Right lobe of liver (tissue), 6 donors: ENCODE results near the gene MRFAP1L1. TPM values are rescaled to one million over a fixed set of nuclear protein-coding genes. Genes with fewer than 3 reads are reported as not detected.

Experiments
- ATAC-seq, 4 donors: fragments of 200-7000 bp; cut with Tn5 transposase; one replicate each; pipeline ENCODE4 v1.9.1; 2020; ENCODE audit warnings: mild to moderate bottlenecking in 4 of 4, moderate library complexity in 4 of 4
- DNase-seq, 3 donors: peaks; one replicate each; pipeline ENCODE4 v3.0.0-alpha.2; 2020
- H3K27ac ChIP-seq, 3 donors: fragments of 200-600 bp; one replicate each; pipeline ENCODE4 v1.8.0; 2022
- H3K27me3 ChIP-seq, 2 donors: fragments of 200-600 bp; one replicate each; pipeline ENCODE4 v1.8.0; 2022
- H3K36me3 ChIP-seq, 4 donors: fragments of 200-600 bp; sonication (generic) in 1 of 4; one replicate each; pipeline versions ENCODE4 v1.5.1 to v1.8.0; 2017 to 2022; ENCODE audit warnings: control low read depth in 1 of 4
- H3K4me1 ChIP-seq, 4 donors: fragments of 200-600 bp; sonication (generic) in 1 of 4; one replicate each; pipeline versions ENCODE4 v1.5.1 to v1.8.0; 2017 to 2022; ENCODE audit warnings: control low read depth in 1 of 4
- H3K4me3 ChIP-seq, 3 donors: fragments of 200-600 bp; one replicate each; pipeline ENCODE4 v1.8.0; 2022
- H3K9me3 ChIP-seq, 4 donors: fragments of 200-600 bp; sonication (generic) in 1 of 4; one replicate each; pipeline versions ENCODE4 v1.5.1 to v1.8.0; 2017 to 2022; ENCODE audit warnings: control low read depth in 1 of 4
- POLR2A ChIP-seq: fragments of 450-650 bp; IDR thresholded peaks from one replicate; pipeline ENCODE4 v1.6.1; 2017; ENCODE audit warnings: antibody characterized with exemption, mild to moderate bottlenecking
- WGBS: methylation state at CpG from one replicate; pipeline ENCODE4 v1.1.6; 2018; ENCODE audit warnings: low coverage, low lambda C conversion rate; ENCODE audit not compliant: insufficient coverage; ENCODE audit errors: missing lambda C conversion rate; 5-methylcytosine and 5-hydroxymethylcytosine counted together
- intact Hi-C, 2 donors: fragments of 100-400 bp; cut with DNase I; formaldehyde crosslinking; loops; one replicate each; pipeline versions ENCODE4 v1.11.2 to v1.14.1; 2022
- total RNA-seq, 6 experiments: library from RNA; depleted of rRNA in 2 of 6; stranded (reverse); fragments of >200 nt in 2 of 6; fragmentation: NEBNext Ultra II Directional in 3 of 6; extraction: Animal tissue kit (Norgen Biotek cat#: 25700) in 3 of 6; gene quantifications; one replicate each; pipeline versions ENCODE4 v1.1.0 to v1.2.4, GENCODE V29; 2016 to 2023
- TF ChIP-seq, protein P1 (sequence below), 4 donors: fragments of 200-600 bp in 3 of 4; fragments of 450-650 bp in 1 of 4; IDR thresholded peaks; one replicate each; pipeline versions ENCODE4 v1.5.1 to v1.8.0; 2016 to 2022; ENCODE audit warnings: antibody characterized with exemption in 4 of 4, mild to moderate bottlenecking in 2 of 4
- donor health status: DM: no; HTN: yes; CAD: no.
- donor health status: DM: no; HTN: no; CAD: no.
- donor health status: DM: no; HTN: no; CAD: no.
- donor health status: DM: no; HTN: yes; CAD: no.
- donor health status: DM: no; HTN: yes; CAD: no.

Gene MRFAP1L1
- total RNA-seq, 6 experiments from 2014 or later: 18.9 to 30.7 (median 28.4) TPM

DNA sequence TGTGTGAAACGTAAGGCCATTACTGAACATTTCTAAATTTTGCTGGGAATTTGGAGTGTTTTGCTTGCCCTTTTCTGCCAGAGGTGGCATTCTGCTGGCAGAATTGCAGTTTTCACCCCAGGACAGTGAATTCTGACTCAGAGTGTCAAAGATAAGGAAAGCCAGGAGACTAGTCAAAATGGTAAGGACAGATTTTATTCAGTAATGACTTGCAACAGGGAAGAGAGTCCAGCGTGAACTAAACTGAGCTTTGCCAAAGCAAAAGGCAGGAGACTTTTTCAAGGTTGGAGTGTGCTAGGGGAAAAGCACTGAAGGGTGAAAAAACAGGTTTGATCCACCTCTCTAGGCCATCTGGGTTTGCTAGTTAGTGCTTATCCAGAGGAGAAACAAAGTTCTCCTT is 49.8 kb downstream of the MRFAP1L1 start:
- no peak overlapping the region for H3K27ac ChIP-seq
- no peak for ATAC-seq
- no peaks in the 10 kb centered on the region for H3K36me3 ChIP-seq
- no peak overlapping the region for H3K4me3 ChIP-seq
- no peaks in the 10 kb centered on the region for H3K9me3 ChIP-seq
- no peak for TF ChIP-seq POLR2A
- TF ChIP-seq, protein P1, sequence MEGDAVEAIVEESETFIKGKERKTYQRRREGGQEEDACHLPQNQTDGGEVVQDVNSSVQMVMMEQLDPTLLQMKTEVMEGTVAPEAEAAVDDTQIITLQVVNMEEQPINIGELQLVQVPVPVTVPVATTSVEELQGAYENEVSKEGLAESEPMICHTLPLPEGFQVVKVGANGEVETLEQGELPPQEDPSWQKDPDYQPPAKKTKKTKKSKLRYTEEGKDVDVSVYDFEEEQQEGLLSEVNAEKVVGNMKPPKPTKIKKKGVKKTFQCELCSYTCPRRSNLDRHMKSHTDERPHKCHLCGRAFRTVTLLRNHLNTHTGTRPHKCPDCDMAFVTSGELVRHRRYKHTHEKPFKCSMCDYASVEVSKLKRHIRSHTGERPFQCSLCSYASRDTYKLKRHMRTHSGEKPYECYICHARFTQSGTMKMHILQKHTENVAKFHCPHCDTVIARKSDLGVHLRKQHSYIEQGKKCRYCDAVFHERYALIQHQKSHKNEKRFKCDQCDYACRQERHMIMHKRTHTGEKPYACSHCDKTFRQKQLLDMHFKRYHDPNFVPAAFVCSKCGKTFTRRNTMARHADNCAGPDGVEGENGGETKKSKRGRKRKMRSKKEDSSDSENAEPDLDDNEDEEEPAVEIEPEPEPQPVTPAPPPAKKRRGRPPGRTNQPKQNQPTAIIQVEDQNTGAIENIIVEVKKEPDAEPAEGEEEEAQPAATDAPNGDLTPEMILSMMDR (IDR thresholded peaks at IDR 0.05): no peak
- 82% methylated on average over 2 of the region's 2 CpGs for WGBS
- H3K27me3 ChIP-seq: no peaks in the 10 kb centered on the region
- peaks cover 0 to 8% (median 0%) of the 10 kb centered on the region in 4 donors for H3K4me1 ChIP-seq
- intact Hi-C loops: no loop called here
- no peak for DNase-seq

DNA sequence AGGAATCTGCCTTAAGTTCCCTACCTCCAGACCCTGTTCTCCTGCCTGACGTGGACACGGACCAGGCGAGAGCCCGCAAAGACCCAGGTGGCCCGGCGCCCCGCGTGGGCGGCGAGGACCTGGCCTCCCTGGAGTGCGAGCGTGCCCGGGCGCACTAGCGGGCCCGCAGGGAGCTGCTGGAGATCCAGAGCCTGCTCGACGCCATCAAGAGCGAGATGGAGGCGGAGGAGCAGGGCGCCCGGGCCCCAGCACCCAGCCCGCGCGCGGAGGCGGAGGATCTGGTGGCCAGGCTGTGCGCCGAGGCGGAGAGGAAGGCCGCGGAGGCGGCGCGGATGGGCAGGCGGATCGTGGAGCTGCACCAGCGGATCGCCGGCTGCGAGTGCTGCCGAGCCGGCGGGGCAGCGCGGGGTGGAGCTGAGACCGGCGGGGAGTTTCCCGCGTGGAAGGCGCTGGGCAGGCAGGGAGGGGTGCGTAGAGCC is 51.0 kb downstream of the MRFAP1L1 start:
- DNase-seq (peak in 2 of 3 donors; percentile 54 to 63), ATAC-seq (peak; percentile 70 to 86 (median 84))
- 21% methylated on average over 35 of the region's 52 CpGs for WGBS
- H3K36me3 ChIP-seq: no peaks in the 10 kb centered on the region
- TF ChIP-seq, protein P1 (IDR thresholded peaks at IDR 0.05): no peak
- no peak for TF ChIP-seq POLR2A
- H3K27ac ChIP-seq: no peak overlapping the region
- no peaks in the 10 kb centered on the region for H3K27me3 ChIP-seq
- peaks cover 0 to 8% (median 0%) of the 10 kb centered on the region in 4 donors for H3K4me1 ChIP-seq
- intact Hi-C loops: no loop called here
- peak overlapping the region; percentile 16 to 42 (median 31) for H3K4me3 ChIP-seq
- H3K9me3 ChIP-seq: no peaks in the 10 kb centered on the region

GRCh38 chr4:6658209-6658595 is 51.5 kb downstream of the MRFAP1L1 start:
- intact Hi-C loops: no loop called here
- Histone ChIP-seq H3K27me3 (no peaks in the 10 kb centered on the region), H3K36me3 (no peaks in the 10 kb centered on the region), H3K27ac (no peak overlapping the region), H3K4me3 (peak overlapping the region in 1 of 3 donors; percentile 42), H3K9me3 (no peaks in the 10 kb centered on the region), H3K4me1 (peaks cover 0 to 8% (median 0%) of the 10 kb centered on the region in 4 donors)
- ATAC-seq (peak in 1 of 4 donors; percentile 11), DNase-seq (no peak)
- WGBS: 88% methylated on average over 4 of the region's 7 CpGs
- no peak for TF ChIP-seq POLR2A
- TF ChIP-seq, protein P1 (IDR thresholded peaks at IDR 0.05): no peak

Other genes with a start within 250 kb of the MRFAP1L1 start
- gene PPP2R2C, start 237.3 kb downstream of the MRFAP1L1 start, total RNA-seq: under 1 TPM in 2 of 6 experiments, not detected in 4; 0.12 to 0.27 TPM
- 10 to 100 TPM; 22.3 to 34.1 (median 27.5) TPM for gene MAN2B2, start 134.7 kb downstream of the MRFAP1L1 start, total RNA-seq
- gene MRFAP1, start 69.2 kb downstream of the MRFAP1L1 start, total RNA-seq: 100 to 1,000 TPM; 103 to 166 (median 129) TPM
- 1 to 10 TPM in 4 of 6 experiments, under 1 TPM in 2; 0.59 to 6.3 (median 2.7) TPM for gene S100P, start 16.0 kb downstream of the MRFAP1L1 start, total RNA-seq
- gene BLOC1S4, start 6.3 kb upstream of the MRFAP1L1 start, total RNA-seq: 1 to 10 TPM; 3.0 to 9.9 (median 6.6) TPM
- gene KIAA0232, start 72.9 kb upstream of the MRFAP1L1 start, total RNA-seq: 10 to 100 TPM; 12.0 to 23.8 (median 16.5) TPM
- gene TBC1D14, start 200.0 kb upstream of the MRFAP1L1 start, total RNA-seq: 10 to 100 TPM; 14.1 to 34.8 (median 30.6) TPM